H1 (cell line): ENCODE measurements around the gene SLFN12. TPM values are rescaled to one million over a fixed set of nuclear protein-coding genes. Genes with fewer than 3 reads are reported as not detected.

Source experiments
- CTCF ChIA-PET: fragments of 300-600 bp; sonication (Branson Sonifier 250); formaldehyde crosslinking; loops from one replicate; lab custom pipeline; 2021; ENCODE audit not compliant: partially characterized antibody; lab: Charles Lee
- POLR2A ChIA-PET: fragments of 300-600 bp; sonication (Branson Sonifier 250); formaldehyde crosslinking; loops from one replicate; lab custom pipeline; 2021; ENCODE audit warnings: inconsistent platforms; ENCODE audit not compliant: partially characterized antibody; lab: Charles Lee
- DNase-seq, 2 experiments: peaks; one replicate each; pipeline versions ENCODE4 v3.0.0 to v3.0.0-alpha.2; 2010 to 2022; ENCODE audit warnings: low spot score in 2 of 2, low read depth in 1 of 2, mixed read lengths in 1 of 2
- FAIRE-seq: peaks from 2 replicates; lab custom pipeline; 2011; peaks lifted over from hg19 to GRCh38; lab: Jason Lieb, UNC
- H2AFZ ChIP-seq: 2 replicates; pipeline ENCODE4 v1.8.1; 2012; ENCODE audit warnings: low read length, inconsistent platforms
- H2AK5ac ChIP-seq: 2 replicates; pipeline ENCODE4 v1.6.1; 2013; ENCODE audit warnings: low read depth, low read length
- H2BK120ac ChIP-seq: replicated peaks from 2 replicates; pipeline ENCODE3; 2013; ENCODE audit warnings: low read depth, low read length, inconsistent platforms
- H2BK12ac ChIP-seq: 2 replicates; pipeline ENCODE4 v1.6.1; 2013; ENCODE audit warnings: low read depth, low read length
- H2BK15ac ChIP-seq: 2 replicates; pipeline ENCODE4 v1.6.1; 2013; ENCODE audit warnings: low read length
- H2BK20ac ChIP-seq: 2 replicates; pipeline ENCODE4 v1.6.1; 2013; ENCODE audit warnings: low read length
- H2BK5ac ChIP-seq: 2 replicates; pipeline ENCODE4 v1.6.1; 2013; ENCODE audit warnings: low read depth, low read length
- H3K14ac ChIP-seq: 2 replicates; pipeline ENCODE4 v1.6.1; 2013; ENCODE audit warnings: inconsistent platforms; ENCODE audit not compliant: insufficient read length
- H3K18ac ChIP-seq: 2 replicates; pipeline ENCODE4 v1.6.1; 2013; ENCODE audit warnings: low read length; ENCODE audit errors: extremely low read depth
- H3K23ac ChIP-seq: 2 replicates; pipeline ENCODE4 v1.6.1; 2013; ENCODE audit warnings: inconsistent platforms; ENCODE audit not compliant: insufficient read length
- H3K23me2 ChIP-seq: 2 replicates; pipeline ENCODE4 v1.6.1; 2013; ENCODE audit warnings: low read depth, low read length
- H3K27ac ChIP-seq: 2 replicates; pipeline ENCODE4 v1.6.1; 2011; ENCODE audit warnings: low read depth, low read length, inconsistent platforms
- H3K27me3 ChIP-seq, 4 experiments: replicated peaks in 1 of 4; 1 replicate in 1 of 4; 2 replicates in 3 of 4; pipeline versions ENCODE4 v1.6.1 to v1.8.1; 2011 to 2013; ENCODE audit warnings: low read length in 3 of 4, mild to moderate bottlenecking in 3 of 4, inconsistent platforms in 2 of 4, mixed read lengths in 2 of 4, moderate library complexity in 1 of 4; ENCODE audit not compliant: control insufficient read depth in 3 of 4, insufficient read depth in 3 of 4; ENCODE audit errors: extremely low read depth in 1 of 4
- H3K36me3 ChIP-seq, 4 experiments: 2 replicates each; pipeline versions ENCODE4 v1.6.1 to v1.8.1; 2011 to 2013; ENCODE audit warnings: mild to moderate bottlenecking in 4 of 4, low read length in 3 of 4, moderate library complexity in 2 of 4, control low read depth in 1 of 4, inconsistent platforms in 1 of 4; ENCODE audit not compliant: insufficient read depth in 4 of 4, control insufficient read depth in 2 of 4
- H3K4ac ChIP-seq: replicated peaks from 2 replicates; pipeline ENCODE3; 2013; ENCODE audit warnings: low read length, low read depth, mixed read lengths, inconsistent platforms; ENCODE audit not compliant: insufficient read length
- H3K4me1 ChIP-seq, 4 experiments: replicated peaks in 1 of 4; 1 replicate in 1 of 4; 2 replicates in 3 of 4; pipeline versions ENCODE4 v1.6.1 to v1.8.1; 2011 to 2013; ENCODE audit warnings: low read length in 3 of 4, inconsistent platforms in 2 of 4, mixed read lengths in 1 of 4; ENCODE audit not compliant: insufficient read depth in 4 of 4, control insufficient read depth in 3 of 4
- H3K4me2 ChIP-seq, 2 experiments: 2 replicates each; pipeline versions ENCODE4 v1.6.1 to v1.8.1; 2011 to 2013; ENCODE audit warnings: low read depth in 2 of 2, low read length in 2 of 2, control low read depth in 1 of 2, inconsistent platforms in 1 of 2, mild to moderate bottlenecking in 1 of 2; ENCODE audit not compliant: insufficient read depth in 1 of 2
- H3K4me3 ChIP-seq, 4 experiments: fragments of 200-600, 300-600 bp in 1 of 4; sonication (generic), shearing (Covaris generic), sonication (Bioruptor Twin) in 1 of 4; 2 replicates each; pipeline versions ENCODE4 v1.5.1 to v1.8.1; 2011 to 2016; ENCODE audit warnings: low read length in 4 of 4, low read depth in 3 of 4, control low read depth in 2 of 4, inconsistent platforms in 2 of 4, mild to moderate bottlenecking in 2 of 4, mixed read lengths in 1 of 4, moderate library complexity in 1 of 4; ENCODE audit not compliant: insufficient read depth in 2 of 4; ENCODE audit errors: extremely low read depth in 1 of 4
- H3K56ac ChIP-seq: replicated peaks from 2 replicates; pipeline ENCODE3; 2013; ENCODE audit warnings: low read depth, mild to moderate bottlenecking, mixed read lengths, low read length, inconsistent platforms; ENCODE audit not compliant: insufficient read length
- H3K79me1 ChIP-seq: 2 replicates; pipeline ENCODE4 v1.6.1; 2013; ENCODE audit warnings: low read depth, low read length, control low read depth
- H3K79me2 ChIP-seq, 2 experiments: 2 replicates each; pipeline versions ENCODE4 v1.6.1 to v1.8.1; 2012 to 2013; ENCODE audit warnings: low read length in 2 of 2, mild to moderate bottlenecking in 2 of 2, inconsistent platforms in 1 of 2; ENCODE audit not compliant: insufficient read depth in 2 of 2, control insufficient read depth in 1 of 2
- H3K9ac ChIP-seq, 4 experiments: replicated peaks in 1 of 4; 1 replicate in 1 of 4; 2 replicates in 3 of 4; pipeline versions ENCODE4 v1.6.1 to v1.8.1; 2011 to 2013; ENCODE audit warnings: low read depth in 3 of 4, low read length in 3 of 4, control low read depth in 2 of 4, mild to moderate bottlenecking in 2 of 4, moderate library complexity in 2 of 4, inconsistent platforms in 1 of 4; ENCODE audit errors: extremely low read depth in 1 of 4
- H3K9me3 ChIP-seq, 2 experiments: 2 replicates each; pipeline versions ENCODE4 v1.6.1 to v1.8.1; 2012 to 2013; ENCODE audit warnings: mild to moderate bottlenecking in 2 of 2, moderate library complexity in 2 of 2, control low read depth in 1 of 2, inconsistent platforms in 1 of 2, low read depth in 1 of 2, low read length in 1 of 2, mixed read lengths in 1 of 2; ENCODE audit not compliant: insufficient read depth in 2 of 2
- H4K20me1 ChIP-seq, 2 experiments: replicated peaks in 1 of 2; 2 replicates each; pipeline versions ENCODE3 to v1.8.1; 2011 to 2013; ENCODE audit warnings: inconsistent platforms in 2 of 2, low read length in 2 of 2, mild to moderate bottlenecking in 1 of 2; ENCODE audit not compliant: insufficient read depth in 2 of 2, control insufficient read depth in 1 of 2
- H4K5ac ChIP-seq: 2 replicates; pipeline ENCODE4 v1.6.1; 2013; ENCODE audit warnings: low read length, low read depth, mixed read lengths, inconsistent platforms; ENCODE audit not compliant: insufficient read length
- H4K8ac ChIP-seq: 2 replicates; pipeline ENCODE4 v1.8.0; 2013; ENCODE audit warnings: mild to moderate bottlenecking, moderate library complexity, low read length, inconsistent platforms; ENCODE audit not compliant: insufficient read depth; ENCODE audit errors: extremely low read depth
- H4K91ac ChIP-seq: replicated peaks from 2 replicates; pipeline ENCODE3; 2013; ENCODE audit warnings: low read length, mixed read lengths, inconsistent platforms; ENCODE audit not compliant: insufficient read length
- CHD2 ChIP-seq: IDR thresholded peaks from 2 replicates; pipeline ENCODE4 v1.6.1; 2012; ENCODE audit warnings: low read length, improper control_type of control experiment
- EZH2 ChIP-seq: fragments of 200-600 bp; sonication (generic); IDR thresholded peaks from 2 replicates; pipeline ENCODE4 v1.7.1; 2012; ENCODE audit warnings: low read depth, mild to moderate bottlenecking, moderate library complexity, low read length, inconsistent platforms; ENCODE audit not compliant: severe bottlenecking
- MAFK ChIP-seq: IDR thresholded peaks from 2 replicates; pipeline ENCODE4 v1.6.1; 2012; ENCODE audit warnings: low read depth, mild to moderate bottlenecking, improper control_type of control experiment, low read length
- PHF8 ChIP-seq: fragments of 200-600 bp; sonication (generic); conservative IDR thresholded peaks from 2 replicates; pipeline ENCODE4 v1.7.1; 2012; ENCODE audit warnings: low read depth, mild to moderate bottlenecking, inconsistent platforms, low read length, moderate library complexity
- ZNF274 ChIP-seq: IDR thresholded peaks from 2 replicates; pipeline ENCODE4 v1.7.0; 2012; ENCODE audit warnings: low read length, borderline replicate concordance; ENCODE audit errors: extremely low read depth
- WGBS, 2 experiments: shearing (Covaris generic) in 1 of 2; methylation state at CpG; one replicate each; pipeline versions ENCODE4 v1.1.6 to v1.1.7; 2013 to 2015; ENCODE audit warnings: low lambda C conversion rate in 2 of 2, mixed read lengths in 2 of 2, inconsistent platforms in 1 of 2, low coverage in 1 of 2, missing lambda C conversion rate in 1 of 2; ENCODE audit not compliant: insufficient replicate concordance in 2 of 2, insufficient coverage in 1 of 2, insufficient read length in 1 of 2; ENCODE audit errors: extremely low coverage in 1 of 2, missing lambda C conversion rate in 1 of 2; 5-methylcytosine and 5-hydroxymethylcytosine counted together
- polyA plus RNA-seq, 7 experiments: library from polyadenylated mRNA; depleted of rRNA in 3 of 7; stranded (reverse) in 5 of 7; unstranded in 2 of 7; fragments of >200 nt in 5 of 7; fragments of 200-250 nt in 2 of 7; gene quantifications; 1 replicate in 5 of 7; 2 replicates in 1 of 7; 4 replicates in 1 of 7; pipeline versions ENCODE4 v1.2.1 to v1.2.3, GENCODE V29; 2011 to 2013; ENCODE audit warnings: missing spikeins in 2 of 7, mixed read lengths in 2 of 7
- total RNA-seq: library from RNA; stranded (reverse); fragmentation: NEBNext Ultra II Directional; extraction: Animal tissue kit (Norgen Biotek cat#: 25700); gene quantifications from 2 replicates; pipeline ENCODE4 v1.2.1, GENCODE V29; 2021

The SLFN12 gene
- total and polyA plus RNA-seq, 2 of the 8 experiments (the other 6 are each of a cell fraction or from before 2014, with no cell fraction given) = 1.6 to 10.7 TPM

DNA sequence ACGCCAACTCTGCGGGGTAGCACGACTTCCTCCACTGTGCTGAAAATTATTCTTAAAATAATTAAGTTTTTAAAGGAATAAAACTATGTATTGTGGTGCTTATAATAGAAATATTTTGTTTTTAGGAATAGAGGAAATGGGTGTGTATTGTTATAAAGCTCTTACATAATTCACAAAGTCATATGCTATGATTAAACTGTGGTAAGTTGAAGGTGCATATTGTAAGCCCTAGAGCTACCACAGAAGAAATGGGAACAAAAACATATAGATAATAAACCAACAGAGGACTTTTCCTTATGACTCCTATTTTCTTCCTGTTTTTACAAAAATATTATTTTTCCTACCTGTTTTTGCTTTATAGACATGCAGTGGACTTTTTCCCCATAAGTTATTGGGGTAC is 54.6 kb downstream of the SLFN12 start:
- 88% methylated on average over 3 of the region's 3 CpGs; no CpG with 5 or more reads in 1 of the 2 experiments for WGBS, 2 experiments
- no peak overlapping the region for H3K4ac ChIP-seq
- H2BK15ac ChIP-seq = no peak overlapping the region
- no peaks in the 10 kb centered on the region for H4K20me1 ChIP-seq
- CTCF ChIA-PET = no interaction called here
- H3K4me3 ChIP-seq = no peak overlapping the region
- no peaks in the 10 kb centered on the region for H3K9me3 ChIP-seq
- no peak for DNase-seq
- H3K23ac ChIP-seq = no peak overlapping the region
- no peak overlapping the region for H3K4me2 ChIP-seq
- H2BK120ac ChIP-seq = no peak overlapping the region
- H3K56ac ChIP-seq = no peak overlapping the region
- no peaks in the 10 kb centered on the region for H3K36me3 ChIP-seq
- no peaks in the 10 kb centered on the region for H3K79me2 ChIP-seq
- peaks cover 22 to 43% (median 29%) of the 10 kb centered on the region in 4 experiments for H3K27me3 ChIP-seq
- H3K23me2 ChIP-seq = peaks cover 9% of the 10 kb centered on the region; the same call in 1 of the 2 replicates
- H2AFZ ChIP-seq = no peak overlapping the region
- H3K4me1 ChIP-seq = peaks cover 0 to 4% (median 3%) of the 10 kb centered on the region in 4 experiments; a peak in 4 of 7 replicates
- POLR2A ChIA-PET = no interaction called here
- no peak overlapping the region for H3K18ac ChIP-seq
- no peak overlapping the region for H3K14ac ChIP-seq
- no peak overlapping the region for H3K9ac ChIP-seq
- no peak overlapping the region for H2BK5ac ChIP-seq
- no peaks in the 10 kb centered on the region for H3K79me1 ChIP-seq
- no peak overlapping the region for H3K27ac ChIP-seq
- no peak overlapping the region for H4K8ac ChIP-seq
- H2BK20ac ChIP-seq = no peak overlapping the region
- no peak overlapping the region for H4K5ac ChIP-seq
- no peak overlapping the region for H4K91ac ChIP-seq
- no peak overlapping the region for H2AK5ac ChIP-seq
- no peak for FAIRE-seq
- no peak overlapping the region for H2BK12ac ChIP-seq
- TF ChIP-seq PHF8 (no peak), ZNF274 (no peak), EZH2 (no peak), CHD2 (no peak), MAFK (no peak)
